Stomach smooth muscle (tissue), 2 donors: Measurements from ENCODE around the gene NOS1AP.
"Not testable (repeated sequence)": the region's sequence is repeated elsewhere in the genome, so short reads cannot be mapped to it uniquely, and the experiment has no call there.

Source experiments
- H3K27ac ChIP-seq: one replicate; pipeline ENCODE4 v1.7.0; 2013; ENCODE audit warnings: mild to moderate bottlenecking, low read length, inconsistent platforms
- H3K27me3 ChIP-seq, 2 donors: one replicate each; pipeline ENCODE4 v1.7.0; 2013; ENCODE audit warnings: low read length in 2 of 2; ENCODE audit not compliant: insufficient read depth in 2 of 2, control insufficient read depth in 1 of 2
- H3K36me3 ChIP-seq, 2 donors: one replicate each; pipeline ENCODE4 v1.7.0; 2013; ENCODE audit warnings: low read length in 2 of 2; ENCODE audit not compliant: control insufficient read depth in 2 of 2, insufficient read depth in 2 of 2
- H3K4me1 ChIP-seq: one replicate; pipeline ENCODE4 v1.7.0; 2013; ENCODE audit warnings: low read length; ENCODE audit not compliant: control insufficient read depth, insufficient read depth
- H3K4me3 ChIP-seq, 2 donors: one replicate each; pipeline ENCODE4 v1.7.0; 2013; ENCODE audit warnings: low read length in 2 of 2
- H3K9ac ChIP-seq, 2 donors: one replicate each; pipeline ENCODE4 v1.7.0; 2013; ENCODE audit warnings: low read length in 2 of 2, mild to moderate bottlenecking in 1 of 2
- H3K9me3 ChIP-seq, 2 donors: one replicate each; pipeline ENCODE4 v1.7.0; 2013; ENCODE audit warnings: low read length in 2 of 2; ENCODE audit not compliant: control insufficient read depth in 2 of 2
- donor health status: healthy.
- donor health status: Pancreatic carcinoma.

Gene NOS1AP

DNA sequence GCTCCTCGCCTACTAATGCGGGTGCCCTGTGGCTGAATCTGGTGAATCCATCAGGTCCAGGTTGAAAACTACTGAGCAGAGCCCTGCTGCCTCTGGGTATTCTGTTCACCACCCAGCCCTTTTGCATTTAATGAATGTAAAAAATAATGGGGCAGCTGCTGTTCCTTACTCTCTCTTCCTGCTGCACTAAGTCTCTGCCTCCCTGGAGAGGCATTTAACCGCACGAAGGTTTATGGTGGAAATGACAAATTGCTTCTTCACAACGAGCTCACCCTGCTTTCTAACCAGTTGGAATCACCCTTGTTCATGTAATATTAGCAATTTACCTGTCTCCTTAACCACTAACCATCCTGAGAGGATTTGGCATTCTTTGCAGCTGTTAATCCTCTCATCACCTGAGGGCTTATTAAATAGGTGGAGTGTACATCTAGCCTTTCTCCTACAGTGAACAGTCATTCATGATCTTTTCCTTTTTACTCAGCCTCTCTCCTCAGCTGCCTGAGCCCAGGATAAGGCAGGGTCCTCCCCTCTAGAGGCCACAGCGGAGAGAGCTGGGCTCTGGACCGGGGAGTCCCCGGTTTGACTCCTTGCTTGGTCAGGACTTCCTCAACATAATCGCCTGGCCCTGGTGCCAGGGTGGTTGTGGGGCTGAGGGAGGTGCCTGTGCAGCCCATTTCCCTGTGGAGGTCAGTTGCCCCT, 97.6 kb downstream of the NOS1AP start:
- Histone ChIP-seq H3K4me1 (peaks cover 10% of the 10 kb centered on the region), H3K27ac (no peak overlapping the region), H3K27me3 (no peaks in the 10 kb centered on the region)

GRCh38 chr1:162168261-162168660, 98.8 kb downstream of the NOS1AP start:
- no peaks in the 10 kb centered on the region for H3K36me3 ChIP-seq
- H3K4me1 ChIP-seq: peaks cover 10% of the 10 kb centered on the region
- H3K9me3 ChIP-seq: no peaks in the 10 kb centered on the region
- H3K27ac ChIP-seq: no peak overlapping the region
- H3K27me3 ChIP-seq: no peaks in the 10 kb centered on the region
- H3K9ac ChIP-seq: no peak overlapping the region
- H3K4me3 ChIP-seq: no peak overlapping the region

More for the DNA sequence above, 97.6 kb downstream of the NOS1AP start:
- H3K4me3 ChIP-seq: no peak overlapping the region
- no peaks in the 10 kb centered on the region for H3K9me3 ChIP-seq
- no peaks in the 10 kb centered on the region for H3K36me3 ChIP-seq
- no peak overlapping the region for H3K9ac ChIP-seq

DNA sequence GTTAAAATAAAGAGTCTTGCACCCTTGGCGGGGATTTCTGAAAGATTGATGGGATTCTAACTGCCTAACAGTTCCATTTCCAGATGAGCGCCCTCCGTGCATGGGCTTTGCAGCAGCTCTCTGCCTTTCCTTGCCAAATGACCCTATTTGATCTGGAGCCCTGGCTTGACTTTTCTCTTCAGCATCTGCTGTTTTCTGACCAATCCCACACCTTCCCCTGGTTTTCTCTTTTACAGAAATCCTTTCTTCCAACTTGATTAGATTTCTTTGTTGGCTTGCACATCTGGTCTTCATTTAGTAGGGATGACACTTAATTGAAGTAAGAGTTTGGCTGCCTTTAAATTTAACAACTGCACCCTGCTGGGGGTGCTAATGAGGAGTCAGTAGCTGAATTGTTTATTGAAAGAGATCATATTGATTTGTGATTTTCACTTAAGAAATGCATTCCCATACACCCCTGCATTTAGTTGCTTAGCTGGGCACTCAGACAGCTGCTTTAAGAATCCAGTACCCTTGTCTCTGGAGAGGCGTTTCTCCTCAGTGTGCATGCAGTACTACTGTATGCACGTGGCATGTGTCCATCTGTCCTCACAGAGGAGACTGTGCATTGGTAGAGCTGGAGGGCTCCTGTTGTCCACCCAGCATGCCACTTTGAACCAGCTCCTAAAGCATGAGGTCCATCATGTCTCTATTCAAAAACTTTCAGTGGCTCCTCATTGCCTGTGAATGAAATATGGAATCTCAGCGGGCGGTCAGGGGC, 99.7 kb downstream of the NOS1AP start:
- no peak overlapping the region for H3K27ac ChIP-seq
- H3K9ac ChIP-seq: no peak overlapping the region
- no peak overlapping the region for H3K4me3 ChIP-seq
- peaks cover 10% of the 10 kb centered on the region for H3K4me1 ChIP-seq
- no peaks in the 10 kb centered on the region for H3K9me3 ChIP-seq
- H3K27me3 ChIP-seq: no peaks in the 10 kb centered on the region
- no peaks in the 10 kb centered on the region for H3K36me3 ChIP-seq

DNA sequence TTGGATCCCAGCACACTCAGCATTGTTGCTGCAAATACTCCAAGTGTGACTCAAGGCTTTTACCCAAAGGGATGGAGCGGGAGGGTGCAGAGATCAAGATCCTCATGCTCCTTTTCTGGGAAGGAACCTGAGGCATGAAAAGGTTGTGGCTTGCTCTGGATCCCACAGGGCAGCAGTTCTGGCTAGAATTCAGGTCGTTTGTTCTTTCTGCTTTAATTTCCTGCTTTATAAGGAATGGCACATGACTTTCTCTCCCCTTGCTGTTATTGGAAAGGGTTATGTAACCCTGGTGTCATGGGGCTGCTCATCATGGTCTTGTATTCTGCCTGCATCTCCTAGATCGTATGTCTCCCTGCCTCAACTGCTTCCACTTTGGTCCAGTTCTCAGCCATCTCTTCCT, 101.6 kb downstream of the NOS1AP start:
- no peak overlapping the region for H3K4me3 ChIP-seq
- H3K27ac ChIP-seq: no peak overlapping the region
- H3K36me3 ChIP-seq: no peaks in the 10 kb centered on the region
- H3K9ac ChIP-seq: no peak overlapping the region
- no peaks in the 10 kb centered on the region for H3K27me3 ChIP-seq
- peaks cover 10% of the 10 kb centered on the region for H3K4me1 ChIP-seq
- no peaks in the 10 kb centered on the region for H3K9me3 ChIP-seq

DNA sequence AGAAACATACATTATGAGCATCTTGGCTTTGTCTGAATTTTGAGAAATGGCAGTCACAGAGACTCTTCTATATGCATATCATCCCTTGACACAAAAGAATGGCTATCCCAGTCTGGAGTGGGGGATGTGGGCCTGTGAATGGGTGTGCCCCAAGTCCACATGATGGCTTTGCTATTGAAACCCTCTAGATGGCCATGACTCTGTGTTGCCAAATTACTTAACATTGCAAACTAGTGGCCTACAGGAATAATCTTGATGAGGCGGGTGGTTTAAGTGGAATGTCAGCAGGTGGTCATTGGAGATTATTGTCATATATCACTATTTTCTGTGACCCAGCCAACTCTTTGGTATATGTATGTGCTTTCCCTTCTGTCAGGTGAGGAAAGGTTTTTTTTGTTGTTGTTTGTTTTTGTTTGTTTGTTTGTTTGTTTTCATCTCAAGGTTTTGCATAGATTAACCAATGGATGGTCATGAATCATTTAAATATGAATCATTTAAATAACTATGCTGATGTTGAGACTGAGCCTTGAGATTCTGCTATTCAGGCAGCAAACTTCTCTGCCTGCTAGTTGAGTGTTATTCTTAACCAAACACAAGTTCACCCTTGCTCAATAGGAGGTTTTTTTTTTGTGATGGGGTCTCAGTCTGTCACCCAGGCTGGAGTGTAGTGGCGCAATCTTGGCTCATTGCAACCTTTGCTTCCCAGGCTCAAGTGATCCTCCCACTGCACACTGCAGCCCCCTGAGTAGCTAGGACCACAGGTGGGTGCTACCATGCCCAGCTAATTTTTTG, 103.0 kb downstream of the NOS1AP start:
- no peaks in the 10 kb centered on the region for H3K9me3 ChIP-seq

GRCh38 chr1:162173607-162174006, 104.1 kb downstream of the NOS1AP start:
- not testable (repeated sequence) for H3K27ac ChIP-seq, H3K9me3 ChIP-seq, H3K27me3 ChIP-seq, H3K4me1 ChIP-seq, H3K9ac ChIP-seq, H3K36me3 ChIP-seq, H3K4me3 ChIP-seq

More for the DNA sequence above, 103.0 kb downstream of the NOS1AP start:
- H3K36me3 ChIP-seq: no peaks in the 10 kb centered on the region
- no peak overlapping the region for H3K9ac ChIP-seq
- no peak overlapping the region for H3K27ac ChIP-seq
- no peaks in the 10 kb centered on the region for H3K27me3 ChIP-seq
- H3K4me1 ChIP-seq: peaks cover 7% of the 10 kb centered on the region
- H3K4me3 ChIP-seq: no peak overlapping the region

GRCh38 chr1:162174027-162174426, 104.5 kb downstream of the NOS1AP start:
- not testable (repeated sequence) for H3K4me3 ChIP-seq, H3K9ac ChIP-seq, H3K4me1 ChIP-seq, H3K9me3 ChIP-seq, H3K27ac ChIP-seq, H3K27me3 ChIP-seq, H3K36me3 ChIP-seq

GRCh38 chr1:162175379-162176081, 106.0 kb downstream of the NOS1AP start:
- Histone ChIP-seq H3K36me3 (no peaks in the 10 kb centered on the region), H3K4me3 (no peak overlapping the region), H3K4me1 (no peaks in the 10 kb centered on the region), H3K9me3 (no peaks in the 10 kb centered on the region), H3K9ac (no peak overlapping the region), H3K27me3 (no peaks in the 10 kb centered on the region), H3K27ac (no peak overlapping the region)

- Histone ChIP-seq H3K9ac (no peak overlapping the region), H3K27ac (no peak overlapping the region)
These were observed 107.6 kb downstream of the NOS1AP start for GRCh38 chr1:162177126-162177525.

DNA sequence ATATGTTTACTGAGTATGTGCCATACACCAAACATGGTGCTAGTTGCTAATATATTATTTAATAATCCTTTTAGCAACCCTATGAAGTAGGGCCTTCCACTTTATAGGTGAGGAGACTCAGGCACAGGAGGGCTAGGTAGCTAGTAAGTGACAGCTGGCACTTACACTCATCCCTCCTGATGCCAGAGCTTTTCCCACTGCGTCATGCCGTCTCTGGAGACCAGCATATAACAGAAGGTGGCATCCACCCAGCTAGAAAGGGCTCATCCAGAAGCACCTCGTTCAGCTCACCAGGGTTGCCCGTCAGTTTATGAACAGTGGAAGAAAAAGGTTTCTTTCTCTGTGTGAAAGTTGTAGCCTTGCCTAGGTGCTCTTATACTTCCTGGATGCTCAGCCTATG, 108.9 kb downstream of the NOS1AP start:
- Histone ChIP-seq H3K27me3 (no peaks in the 10 kb centered on the region), H3K9ac (no peak overlapping the region), H3K4me1 (no peaks in the 10 kb centered on the region), H3K4me3 (no peak overlapping the region), H3K36me3 (no peaks in the 10 kb centered on the region), H3K27ac (no peak overlapping the region), H3K9me3 (no peaks in the 10 kb centered on the region)

More at GRCh38 chr1:162177126-162177525, 107.6 kb downstream of the NOS1AP start:
- H3K4me3 ChIP-seq: no peak overlapping the region
- no peaks in the 10 kb centered on the region for H3K27me3 ChIP-seq
- no peaks in the 10 kb centered on the region for H3K9me3 ChIP-seq
- H3K36me3 ChIP-seq: no peaks in the 10 kb centered on the region
- no peaks in the 10 kb centered on the region for H3K4me1 ChIP-seq
